ENCODE data around the gene QSOX1. TPM values are rescaled to one million over a fixed set of nuclear protein-coding genes. Genes with fewer than 3 reads are reported as not detected.
A peak's percentile ranks its signal among the peaks of the same experiment; 100 is the strongest.

QSOX1 gene
- total RNA-seq, 1 donor from 2014 or later, result 97.8 TPM

- ATAC-seq (ENCODE audit: poor library complexity), result no peak
- intact Hi-C loops (cut with DNase I), result loop anchor here (5.0 kb wide), 1 partner anchor 48 kb away; no protein-coding TSS in a partner anchor
- DNase-seq, result no peak
These were observed 11.1 kb downstream of the QSOX1 start for GRCh38 chr1:180165509-180166435.

- intact Hi-C loops (cut with DNase I), result loop anchor here (5.0 kb wide), 1 partner anchor 49 kb away; no protein-coding TSS in a partner anchor
- DNase-seq (no peak), ATAC-seq (ENCODE audit: poor library complexity) (no peak)
These were observed 11.7 kb downstream of the QSOX1 start for GRCh38 chr1:180166436-180166800.

GRCh38 chr1:180167021-180167701 is 12.5 kb downstream of the QSOX1 start:
- peak; percentile 57 for DNase-seq
- intact Hi-C loops (cut with DNase I), result loop anchor here (5.0 kb wide), 1 partner anchor 50 kb away; no protein-coding TSS in a partner anchor
- ATAC-seq (ENCODE audit: poor library complexity), result peak; percentile 54

GRCh38 chr1:180167721-180168467 is 13.2 kb downstream of the QSOX1 start:
- peak; percentile 72 for ATAC-seq (ENCODE audit: poor library complexity)
- no peak for DNase-seq
- intact Hi-C loops (cut with DNase I), result loop anchor here (5.0 kb wide), 1 partner anchor 51 kb away; no protein-coding TSS in a partner anchor

- DNase-seq, result no peak
- peak; percentile 38 for ATAC-seq (ENCODE audit: poor library complexity)
- intact Hi-C loops (cut with DNase I), result loop anchor here (5.0 kb wide), 1 partner anchor 52 kb away; no protein-coding TSS in a partner anchor
These were observed 14.3 kb downstream of the QSOX1 start for GRCh38 chr1:180168786-180169639.

- ATAC-seq (ENCODE audit: poor library complexity), result no peak
- intact Hi-C loops (cut with DNase I), result loop anchor here (5.0 to 10.0 kb wide), 2 partner anchors 52 to 305 kb away; no protein-coding TSS in a partner anchor
- no peak for DNase-seq
These were observed 15.0 kb downstream of the QSOX1 start for GRCh38 chr1:180169640-180170195.

GRCh38 chr1:180170546-180171151 is 16.0 kb downstream of the QSOX1 start:
- DNase-seq, result no peak
- ATAC-seq (ENCODE audit: poor library complexity), result no peak
- intact Hi-C loops (cut with DNase I), result loop anchor here (10.0 kb wide), 1 partner anchor 306 kb away; no protein-coding TSS in a partner anchor

GRCh38 chr1:180171691-180172090 is 17.0 kb downstream of the QSOX1 start:
- ATAC-seq (ENCODE audit: poor library complexity) (no peak), DNase-seq (no peak)
- intact Hi-C loops (cut with DNase I), result loop anchor here (10.0 kb wide), 1 partner anchor 307 kb away; no protein-coding TSS in a partner anchor

GRCh38 chr1:180173451-180173850 is 18.8 kb downstream of the QSOX1 start:
- ATAC-seq (ENCODE audit: poor library complexity), result no peak

GRCh38 chr1:180173952-180174351 is 19.3 kb downstream of the QSOX1 start:
- ATAC-seq (ENCODE audit: poor library complexity) (peak; percentile 84), DNase-seq (peak; percentile 93)
- intact Hi-C loops (cut with DNase I), result loop anchor here (10.0 kb wide), 1 partner anchor 309 kb away; no protein-coding TSS in a partner anchor

More at GRCh38 chr1:180173451-180173850, 18.8 kb downstream of the QSOX1 start:
- intact Hi-C loops (cut with DNase I), result loop anchor here (10.0 kb wide), 1 partner anchor 309 kb away; no protein-coding TSS in a partner anchor
- no peak for DNase-seq

- intact Hi-C loops (cut with DNase I), result loop anchor here (10.0 kb wide), 1 partner anchor 310 kb away; no protein-coding TSS in a partner anchor
- no peak for ATAC-seq (ENCODE audit: poor library complexity)
- DNase-seq, result no peak
These were observed 20.6 kb downstream of the QSOX1 start for GRCh38 chr1:180175291-180175690.

GRCh38 chr1:180175806-180176205 is 21.1 kb downstream of the QSOX1 start:
- peak; percentile 79 for DNase-seq
- peak; percentile 84 for ATAC-seq (ENCODE audit: poor library complexity)
- intact Hi-C loops (cut with DNase I), result loop anchor here (10.0 kb wide), 1 partner anchor 311 kb away; no protein-coding TSS in a partner anchor

- DNase-seq (no peak), ATAC-seq (ENCODE audit: poor library complexity) (no peak)
- intact Hi-C loops (cut with DNase I), result loop anchor here (10.0 kb wide), 1 partner anchor 312 kb away; no protein-coding TSS in a partner anchor
These were observed 22.3 kb downstream of the QSOX1 start for GRCh38 chr1:180176965-180177364.

- ATAC-seq (ENCODE audit: poor library complexity) (no peak), DNase-seq (no peak)
These were observed 23.3 kb downstream of the QSOX1 start for GRCh38 chr1:180177931-180178330.

GRCh38 chr1:180178511-180179161 is 24.0 kb downstream of the QSOX1 start:
- DNase-seq (peak; percentile 77), ATAC-seq (ENCODE audit: poor library complexity) (no peak)
- intact Hi-C loops (cut with DNase I), result loop anchor here (10.0 kb wide), 1 partner anchor 314 kb away; no protein-coding TSS in a partner anchor

More at GRCh38 chr1:180177931-180178330, 23.3 kb downstream of the QSOX1 start:
- intact Hi-C loops (cut with DNase I), result loop anchor here (10.0 kb wide), 1 partner anchor 313 kb away; no protein-coding TSS in a partner anchor

Data from Right ventricle myocardium superior (tissue), 1 donor.